ENCODE results near the gene AASS.
A peak's percentile ranks its signal among the peaks of the same experiment; 100 is the strongest.
"Not testable (repeated sequence)": the region's sequence is repeated elsewhere in the genome, so short reads cannot be mapped to it uniquely, and the experiment has no call there.

The AASS gene

DNA sequence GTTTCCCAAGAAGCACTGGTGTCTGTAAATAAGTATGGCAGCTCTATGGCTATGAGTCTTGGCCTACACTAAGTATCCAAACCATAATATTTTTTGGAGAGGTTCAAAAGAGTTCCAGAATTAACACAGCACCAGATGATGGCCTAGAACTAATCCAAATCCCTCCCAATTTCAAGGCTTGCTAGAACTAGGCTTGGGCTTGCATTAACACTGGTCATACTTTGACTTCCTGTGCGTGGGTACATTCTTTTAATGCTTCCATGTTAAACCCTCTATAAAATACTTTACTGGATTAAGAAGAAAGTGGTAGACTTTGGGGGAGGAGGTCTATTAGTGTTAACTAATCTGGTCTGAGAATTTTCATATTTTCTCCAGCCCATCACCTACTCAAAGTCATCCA lies 3.1 kb downstream of the AASS start:
- Mint-ChIP-seq H3K27ac (ENCODE audit: low read depth) (no peak overlapping the region), H3K9me3 (peaks cover 3% of the 10 kb centered on the region), H3K4me3 (no peak overlapping the region), H3K27me3 (peaks cover 28% of the 10 kb centered on the region), H3K36me3 (ENCODE audit: insufficient read depth) (peaks cover 6% of the 10 kb centered on the region), H3K4me1 (peaks cover 25% of the 10 kb centered on the region)
- ATAC-seq (replicated peaks; ENCODE audit: extremely low read depth, poor library complexity, severe bottlenecking) (no peak), DNase-seq (ENCODE audit: low spot score in 2 of 2) (no peak)

DNA sequence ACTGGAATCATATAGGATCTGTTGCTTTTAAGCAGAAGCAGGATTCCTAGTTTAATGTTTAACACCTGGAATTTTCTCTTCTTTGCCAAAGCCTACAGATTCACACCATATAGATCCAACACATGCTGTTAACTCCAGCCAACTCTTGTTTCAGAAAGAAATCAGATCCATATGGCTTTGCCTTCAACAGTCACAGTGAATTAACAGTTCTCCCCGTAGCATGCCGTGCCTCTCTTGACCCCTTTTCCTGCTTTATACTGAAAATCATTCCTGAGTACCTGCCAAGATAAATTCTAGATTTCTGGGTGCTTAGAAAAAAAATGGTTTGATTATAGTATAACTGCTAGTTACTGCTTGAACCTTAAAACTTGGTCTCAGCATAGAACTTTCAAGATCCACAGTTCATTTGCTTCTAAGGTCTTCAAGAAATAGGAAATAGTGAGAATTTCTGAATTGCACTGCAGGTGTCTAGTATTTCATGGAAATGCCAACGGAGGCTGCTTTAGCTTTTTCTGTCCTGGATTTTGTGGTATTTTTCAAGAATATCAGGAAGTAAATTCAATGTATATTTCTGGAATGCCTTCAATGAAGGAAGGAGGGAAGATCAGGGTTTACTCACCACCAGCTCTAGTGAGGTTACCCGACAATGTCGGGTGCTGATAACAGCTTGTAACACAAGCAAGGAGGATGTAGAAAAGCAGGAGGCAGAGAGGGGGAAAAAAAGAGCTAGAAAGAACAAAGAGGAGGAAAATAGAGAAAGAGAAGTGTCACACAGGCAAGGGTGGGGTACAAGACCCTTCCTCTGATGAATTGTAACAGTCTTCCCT lies 6.6 kb downstream of the AASS start:
- H3K27ac Mint-ChIP-seq (ENCODE audit: low read depth), result no peak overlapping the region
- peak overlapping the region; percentile 54 for H3K4me3 Mint-ChIP-seq
- H3K36me3 Mint-ChIP-seq (ENCODE audit: insufficient read depth), result no peaks in the 10 kb centered on the region
- H3K27me3 Mint-ChIP-seq, result no peaks in the 10 kb centered on the region
- H3K9me3 Mint-ChIP-seq, result peaks cover 3% of the 10 kb centered on the region
- peaks cover 14% of the 10 kb centered on the region for H3K4me1 Mint-ChIP-seq
- ATAC-seq (replicated peaks; ENCODE audit: extremely low read depth, poor library complexity, severe bottlenecking) (no peak), DNase-seq (ENCODE audit: low spot score in 2 of 2) (no peak)

DNA sequence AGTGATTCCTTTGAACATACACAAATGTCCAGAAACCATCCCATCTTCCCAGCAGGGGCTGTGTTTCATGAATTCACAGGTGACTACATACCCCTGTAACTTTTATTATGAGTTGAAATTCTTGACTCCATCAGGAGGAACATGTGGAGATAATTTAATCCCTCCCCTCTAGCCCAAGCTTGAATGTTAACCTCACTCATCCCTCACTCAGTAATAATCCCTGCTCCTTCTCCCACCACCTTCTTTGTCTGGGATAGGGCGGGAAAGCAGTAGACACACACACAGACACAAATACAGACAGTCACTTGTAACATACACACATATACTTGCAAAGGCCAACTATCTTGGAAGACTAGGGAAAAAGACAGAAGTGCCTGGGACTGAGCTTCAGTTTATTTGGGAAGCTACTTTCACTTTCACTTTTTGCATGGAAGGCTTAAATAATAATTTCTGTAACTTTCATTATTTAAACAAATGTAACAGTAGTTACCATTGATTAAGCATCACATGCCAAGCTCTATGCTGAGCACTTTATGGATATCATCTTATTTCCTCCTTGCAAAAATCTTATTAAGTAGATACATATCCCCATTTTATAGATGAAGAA lies 7.3 kb downstream of the AASS start:
- H3K36me3 Mint-ChIP-seq (ENCODE audit: insufficient read depth), result no peaks in the 10 kb centered on the region
- DNase-seq (ENCODE audit: low spot score in 2 of 2) (no peak), ATAC-seq (replicated peaks; ENCODE audit: extremely low read depth, poor library complexity, severe bottlenecking) (no peak)
- H3K4me3 Mint-ChIP-seq, result peak overlapping the region; percentile 54
- H3K4me1 Mint-ChIP-seq, result peaks cover 14% of the 10 kb centered on the region
- no peaks in the 10 kb centered on the region for H3K27me3 Mint-ChIP-seq
- H3K27ac Mint-ChIP-seq (ENCODE audit: low read depth), result no peak overlapping the region
- H3K9me3 Mint-ChIP-seq, result peaks cover 2% of the 10 kb centered on the region

DNA sequence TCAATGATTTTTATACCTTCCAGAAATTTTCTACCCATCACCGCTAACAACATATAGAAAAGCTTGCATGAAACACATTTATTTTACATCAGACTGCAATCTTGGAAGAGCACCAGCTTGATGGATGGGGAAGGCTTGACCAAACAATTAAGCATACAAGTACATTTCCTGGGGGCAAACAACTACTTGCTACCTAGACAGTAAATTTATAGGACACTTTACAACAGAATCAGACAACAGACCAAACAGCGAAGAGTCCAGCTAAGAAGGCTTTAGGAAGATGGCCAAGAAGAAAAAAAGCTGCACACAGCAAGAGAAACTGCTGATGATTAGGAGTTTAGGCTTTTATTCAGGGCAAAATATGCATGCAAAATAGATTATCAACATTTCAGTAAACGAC lies 8.0 kb downstream of the AASS start:
- no peaks in the 10 kb centered on the region for H3K9me3 Mint-ChIP-seq
- H3K36me3 Mint-ChIP-seq (ENCODE audit: insufficient read depth), result no peaks in the 10 kb centered on the region
- H3K4me3 Mint-ChIP-seq, result no peak overlapping the region
- H3K27ac Mint-ChIP-seq (ENCODE audit: low read depth), result no peak overlapping the region
- peaks cover 14% of the 10 kb centered on the region for H3K4me1 Mint-ChIP-seq
- DNase-seq (ENCODE audit: low spot score in 2 of 2), result no peak
- ATAC-seq (replicated peaks; ENCODE audit: extremely low read depth, poor library complexity, severe bottlenecking), result no peak
- H3K27me3 Mint-ChIP-seq, result no peaks in the 10 kb centered on the region

DNA sequence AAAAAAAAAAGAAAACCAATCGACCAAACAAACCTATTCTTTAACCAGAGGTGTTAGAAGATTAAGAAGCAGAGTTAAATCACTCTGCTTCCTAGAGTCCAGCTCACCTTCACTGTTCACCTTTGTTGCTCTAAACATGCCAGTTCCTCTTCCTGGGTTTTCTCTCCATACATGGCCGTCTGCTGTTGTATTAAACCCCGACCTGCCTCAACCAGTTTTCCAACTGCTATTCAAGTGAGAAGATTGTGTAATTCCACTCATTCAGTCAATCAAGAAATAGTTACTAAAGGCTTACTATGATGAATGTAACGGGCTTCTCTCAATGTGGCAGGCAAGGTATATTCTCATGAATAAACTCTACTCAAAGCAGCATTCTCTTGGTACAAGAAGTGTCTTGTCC lies 8.8 kb downstream of the AASS start:
- Mint-ChIP-seq H3K4me1 (peaks cover 14% of the 10 kb centered on the region), H3K27ac (ENCODE audit: low read depth) (no peak overlapping the region), H3K9me3 (no peaks in the 10 kb centered on the region), H3K27me3 (no peaks in the 10 kb centered on the region), H3K36me3 (ENCODE audit: insufficient read depth) (no peaks in the 10 kb centered on the region), H3K4me3 (no peak overlapping the region)
- no peak for DNase-seq (ENCODE audit: low spot score in 2 of 2)
- ATAC-seq (replicated peaks; ENCODE audit: extremely low read depth, poor library complexity, severe bottlenecking), result no peak

DNA sequence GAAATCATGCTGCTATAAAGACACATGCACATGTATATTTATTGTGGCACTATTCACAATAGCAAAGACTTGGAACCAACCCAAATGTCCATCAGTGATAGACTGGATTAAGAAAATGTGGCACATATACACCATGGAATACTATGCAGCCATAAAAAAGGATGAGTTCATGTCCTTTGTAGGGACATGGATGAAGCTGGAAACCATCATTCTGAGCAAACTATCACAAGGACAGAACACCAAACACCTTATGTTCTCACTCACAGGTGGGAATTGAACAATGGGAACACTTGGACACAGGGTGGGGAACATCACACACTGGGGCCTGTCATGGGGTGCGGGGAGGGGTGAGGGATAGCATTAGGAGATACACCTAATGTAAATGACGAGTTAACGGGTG lies 9.3 kb downstream of the AASS start:
- not testable (repeated sequence) for DNase-seq (ENCODE audit: low spot score in 2 of 2); H3K27ac Mint-ChIP-seq (ENCODE audit: low read depth); ATAC-seq (replicated peaks; ENCODE audit: extremely low read depth, poor library complexity, severe bottlenecking); H3K4me3 Mint-ChIP-seq; H3K36me3 Mint-ChIP-seq (ENCODE audit: insufficient read depth); H3K27me3 Mint-ChIP-seq; H3K9me3 Mint-ChIP-seq
- peaks cover 14% of the 10 kb centered on the region for H3K4me1 Mint-ChIP-seq

DNA sequence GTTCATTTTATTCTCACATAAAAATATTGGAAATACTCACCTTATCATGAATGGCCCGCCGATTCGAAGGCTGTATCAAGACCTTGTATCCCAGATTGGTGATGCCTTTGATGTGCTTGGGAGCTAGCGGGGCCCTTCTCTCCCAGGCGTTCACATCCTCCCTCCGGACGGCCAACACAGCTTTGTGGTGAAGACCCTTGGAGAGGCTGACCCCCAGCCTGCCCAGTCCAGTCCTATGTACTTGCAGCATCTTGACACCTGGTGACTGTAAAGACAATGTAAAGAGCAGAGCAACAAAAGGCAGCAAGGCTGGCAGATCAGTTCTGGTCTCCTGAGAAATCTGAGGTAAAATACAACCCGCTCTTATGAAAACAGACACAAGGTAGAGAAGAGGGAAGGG lies 10.6 kb downstream of the AASS start:
- no peak for ATAC-seq (replicated peaks; ENCODE audit: extremely low read depth, poor library complexity, severe bottlenecking)
- no peak for DNase-seq (ENCODE audit: low spot score in 2 of 2)
- Mint-ChIP-seq H3K27me3 (no peaks in the 10 kb centered on the region), H3K36me3 (ENCODE audit: insufficient read depth) (no peaks in the 10 kb centered on the region), H3K9me3 (no peaks in the 10 kb centered on the region), H3K4me3 (no peak overlapping the region), H3K4me1 (peaks cover 14% of the 10 kb centered on the region), H3K27ac (ENCODE audit: low read depth) (no peak overlapping the region)

DNA sequence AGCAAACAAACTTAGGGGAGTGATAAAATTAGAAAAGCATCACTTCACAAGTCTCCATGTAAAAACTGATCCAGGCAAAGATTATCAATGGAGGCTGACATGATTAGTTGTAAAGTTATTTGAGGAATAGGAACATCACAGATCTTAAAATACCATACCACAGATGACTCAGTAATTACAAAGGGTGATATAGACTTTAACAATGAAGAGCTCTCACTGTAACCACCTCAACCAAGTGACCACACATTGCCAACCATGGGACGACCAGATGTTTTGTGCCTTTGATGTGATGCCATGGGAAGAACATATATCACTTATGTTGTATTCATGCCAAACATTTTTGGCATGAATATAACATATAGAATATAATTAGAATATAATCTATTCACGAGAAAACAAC lies 11.7 kb downstream of the AASS start:
- peaks cover 8% of the 10 kb centered on the region for H3K4me1 Mint-ChIP-seq
- H3K36me3 Mint-ChIP-seq (ENCODE audit: insufficient read depth), result no peaks in the 10 kb centered on the region
- H3K9me3 Mint-ChIP-seq, result peaks cover 7% of the 10 kb centered on the region
- ATAC-seq (replicated peaks; ENCODE audit: extremely low read depth, poor library complexity, severe bottlenecking) (no peak), DNase-seq (ENCODE audit: low spot score in 2 of 2) (no peak)
- no peak overlapping the region for H3K4me3 Mint-ChIP-seq
- no peak overlapping the region for H3K27ac Mint-ChIP-seq (ENCODE audit: low read depth)
- H3K27me3 Mint-ChIP-seq, result no peaks in the 10 kb centered on the region

DNA sequence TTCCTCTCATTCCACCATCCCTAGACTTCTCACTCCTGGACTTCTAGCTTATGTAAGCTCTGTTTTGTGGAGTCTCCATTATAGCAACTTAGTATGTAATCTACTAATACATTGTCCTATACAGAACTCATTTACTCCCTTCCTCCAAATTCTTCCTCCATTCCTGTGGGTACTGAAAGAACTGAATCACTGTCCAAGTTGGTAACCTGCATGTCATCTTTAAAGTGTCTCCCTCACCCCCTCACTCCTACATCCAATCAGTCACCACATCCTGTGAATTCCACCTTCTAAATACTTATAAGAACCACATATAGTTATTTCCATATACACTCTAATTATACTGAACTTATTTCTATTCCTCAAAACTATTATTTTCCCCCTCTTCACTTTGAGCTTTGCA lies 20.3 kb downstream of the AASS start:
- H3K27me3 Mint-ChIP-seq, result no peaks in the 10 kb centered on the region
- no peak overlapping the region for H3K27ac Mint-ChIP-seq (ENCODE audit: low read depth)
- DNase-seq (ENCODE audit: low spot score in 2 of 2), result no peak

DNA sequence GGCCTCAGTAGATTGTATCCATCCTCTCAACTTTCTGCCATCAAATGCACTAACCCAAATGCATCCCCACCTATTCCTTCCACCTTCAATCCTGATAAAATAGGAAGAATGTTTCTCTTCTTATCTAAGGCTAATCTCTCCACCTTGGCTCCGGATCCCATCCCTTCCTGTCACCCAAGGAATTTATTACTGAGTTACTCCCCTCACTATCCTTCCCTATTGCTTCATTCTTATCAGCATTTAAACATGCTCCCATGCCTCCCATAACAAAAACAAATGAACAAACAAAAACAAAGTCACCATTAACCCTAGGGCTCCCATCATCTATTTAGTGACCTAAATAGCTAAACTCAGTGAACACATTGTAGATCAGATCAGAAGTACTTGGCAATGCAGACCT lies 25.3 kb downstream of the AASS start:
- H3K9me3 Mint-ChIP-seq, result no peaks in the 10 kb centered on the region
- no peak for DNase-seq (ENCODE audit: low spot score in 2 of 2)
- H3K36me3 Mint-ChIP-seq (ENCODE audit: insufficient read depth), result no peaks in the 10 kb centered on the region
- H3K4me1 Mint-ChIP-seq, result no peaks in the 10 kb centered on the region
- no peak for ATAC-seq (replicated peaks; ENCODE audit: extremely low read depth, poor library complexity, severe bottlenecking)
- no peak overlapping the region for H3K4me3 Mint-ChIP-seq
- H3K27ac Mint-ChIP-seq (ENCODE audit: low read depth), result no peak overlapping the region
- no peaks in the 10 kb centered on the region for H3K27me3 Mint-ChIP-seq

More for the DNA sequence above, 20.3 kb downstream of the AASS start:
- no peaks in the 10 kb centered on the region for H3K36me3 Mint-ChIP-seq (ENCODE audit: insufficient read depth)
- no peaks in the 10 kb centered on the region for H3K4me1 Mint-ChIP-seq
- peaks cover 11% of the 10 kb centered on the region for H3K9me3 Mint-ChIP-seq
- no peak for ATAC-seq (replicated peaks; ENCODE audit: extremely low read depth, poor library complexity, severe bottlenecking)
- H3K4me3 Mint-ChIP-seq, result no peak overlapping the region

DNA sequence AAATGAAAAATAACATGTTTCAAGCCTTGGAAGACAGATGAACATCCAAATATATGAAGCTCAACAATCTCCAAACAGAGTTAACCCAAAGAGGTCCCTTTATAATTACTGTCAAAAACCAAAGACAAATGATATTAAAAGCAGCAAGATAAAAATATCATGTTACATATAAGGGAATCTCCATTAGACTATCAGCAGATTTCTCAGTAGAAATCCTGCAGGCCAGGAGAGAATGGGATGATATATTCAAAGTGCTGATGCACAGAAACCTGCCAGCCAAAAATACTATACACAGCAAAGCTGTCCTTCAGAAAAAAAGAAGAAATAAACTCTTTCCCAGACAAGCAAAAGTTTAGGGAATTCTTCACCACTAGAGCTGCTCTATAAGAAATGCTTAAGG lies 41.0 kb downstream of the AASS start:
- DNase-seq (ENCODE audit: low spot score in 2 of 2) (no peak), ATAC-seq (replicated peaks; ENCODE audit: extremely low read depth, poor library complexity, severe bottlenecking) (no peak)
- Mint-ChIP-seq H3K27ac (ENCODE audit: low read depth) (no peak overlapping the region), H3K4me1 (no peaks in the 10 kb centered on the region), H3K27me3 (no peaks in the 10 kb centered on the region), H3K9me3 (peaks cover 35% of the 10 kb centered on the region), H3K4me3 (no peak overlapping the region), H3K36me3 (ENCODE audit: insufficient read depth) (no peaks in the 10 kb centered on the region)

DNA sequence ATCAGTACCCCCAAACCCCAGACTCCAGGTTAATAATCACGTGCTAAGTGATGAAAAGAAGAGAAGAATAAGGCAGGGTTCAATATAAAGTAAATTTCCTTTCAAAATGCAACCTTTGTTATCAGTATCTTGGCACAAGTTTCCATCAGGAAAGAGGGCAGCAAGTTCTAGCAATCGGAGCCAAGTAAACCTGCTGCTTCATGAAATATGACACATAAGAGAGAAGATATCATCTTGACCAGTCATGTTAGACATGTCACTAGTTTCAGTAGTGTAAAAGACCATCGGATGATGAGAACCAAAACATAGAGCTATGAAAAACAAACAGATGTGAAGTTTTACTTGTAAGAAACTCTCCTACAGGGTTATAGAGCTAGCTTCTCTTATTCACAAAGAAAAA lies 44.0 kb downstream of the AASS start:
- ATAC-seq (replicated peaks; ENCODE audit: extremely low read depth, poor library complexity, severe bottlenecking) (no peak), DNase-seq (ENCODE audit: low spot score in 2 of 2) (no peak)
- Mint-ChIP-seq H3K27me3 (no peaks in the 10 kb centered on the region), H3K36me3 (ENCODE audit: insufficient read depth) (no peaks in the 10 kb centered on the region), H3K27ac (ENCODE audit: low read depth) (no peak overlapping the region), H3K4me3 (no peak overlapping the region), H3K4me1 (no peaks in the 10 kb centered on the region), H3K9me3 (peaks cover 16% of the 10 kb centered on the region)

DNA sequence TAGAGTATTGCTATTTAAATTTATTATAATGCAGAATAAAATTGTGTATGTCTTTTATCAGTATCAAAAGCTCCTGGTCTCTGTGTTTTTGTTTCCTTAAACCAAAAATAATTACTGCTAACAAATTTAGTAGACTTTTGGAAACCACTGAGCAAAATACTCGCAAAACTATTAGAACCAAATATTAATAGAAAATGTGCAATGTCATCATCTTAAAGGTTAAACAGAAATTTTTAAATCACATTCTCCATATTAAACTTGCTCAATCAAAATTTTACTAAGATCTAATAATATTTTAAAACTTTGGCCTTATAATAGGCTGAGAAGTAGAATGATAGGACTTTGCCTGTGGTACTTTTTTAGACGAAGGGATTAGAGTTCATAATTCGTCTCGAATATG lies 48.4 kb downstream of the AASS start:
- Mint-ChIP-seq H3K36me3 (ENCODE audit: insufficient read depth) (no peaks in the 10 kb centered on the region), H3K4me1 (no peaks in the 10 kb centered on the region), H3K9me3 (peaks cover 2% of the 10 kb centered on the region), H3K27me3 (no peaks in the 10 kb centered on the region), H3K4me3 (no peak overlapping the region), H3K27ac (ENCODE audit: low read depth) (no peak overlapping the region)
- DNase-seq (ENCODE audit: low spot score in 2 of 2) (no peak), ATAC-seq (replicated peaks; ENCODE audit: extremely low read depth, poor library complexity, severe bottlenecking) (no peak)
